ENCODE measurements around the gene FHAD1. TPM values are rescaled to one million over a fixed set of nuclear protein-coding genes. Genes with fewer than 3 reads are reported as not detected.

Gene FHAD1
- total RNA-seq, 4 donors from 2014 or later: not detected

- no peak for ATAC-seq
Observed at GRCh38 chr1:15414445-15414983, 167.5 kb downstream of the FHAD1 start.

DNA sequence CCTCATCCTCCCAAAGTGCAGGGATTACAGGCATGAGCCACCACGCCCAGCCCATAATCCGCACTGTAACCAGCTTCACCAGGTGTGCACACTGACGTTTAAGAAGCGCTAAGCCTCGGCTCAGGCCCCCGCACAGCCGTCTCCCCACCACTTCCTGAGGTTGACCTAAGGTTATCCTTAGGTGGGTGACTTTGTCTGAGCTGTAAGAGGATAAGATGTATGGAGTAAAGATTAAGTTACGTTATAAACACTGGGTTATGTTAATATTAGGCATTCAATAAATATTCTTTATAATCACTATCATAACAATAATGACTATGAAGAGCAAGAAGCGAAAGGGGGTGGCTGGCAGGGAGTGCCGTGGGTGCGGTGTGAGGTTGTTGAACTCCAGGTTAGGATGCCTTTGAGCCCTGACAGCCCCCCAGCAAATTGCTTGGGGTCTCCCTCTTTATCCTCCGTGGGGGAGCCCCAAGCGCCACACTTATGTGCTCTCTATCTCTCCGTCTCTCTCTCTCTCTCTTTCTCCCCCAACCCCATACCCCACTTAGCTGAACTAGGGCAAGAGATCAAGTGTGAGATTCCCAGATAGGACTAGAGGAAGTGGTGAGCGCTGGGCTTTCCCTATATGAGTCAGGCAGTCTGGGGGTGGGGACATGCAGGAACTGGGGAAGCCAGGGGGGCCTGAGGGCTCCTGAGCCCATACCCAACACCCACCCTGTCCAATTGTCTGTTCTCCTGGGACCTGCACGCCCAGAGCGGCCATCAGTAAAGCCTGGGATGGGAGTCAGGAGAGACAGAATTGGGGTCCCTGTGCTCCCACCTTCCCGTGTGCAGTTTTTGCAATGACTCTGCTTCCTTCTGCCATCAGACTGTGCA lies 170.3 kb downstream of the FHAD1 start:
- TF ChIP-seq, protein P1, sequence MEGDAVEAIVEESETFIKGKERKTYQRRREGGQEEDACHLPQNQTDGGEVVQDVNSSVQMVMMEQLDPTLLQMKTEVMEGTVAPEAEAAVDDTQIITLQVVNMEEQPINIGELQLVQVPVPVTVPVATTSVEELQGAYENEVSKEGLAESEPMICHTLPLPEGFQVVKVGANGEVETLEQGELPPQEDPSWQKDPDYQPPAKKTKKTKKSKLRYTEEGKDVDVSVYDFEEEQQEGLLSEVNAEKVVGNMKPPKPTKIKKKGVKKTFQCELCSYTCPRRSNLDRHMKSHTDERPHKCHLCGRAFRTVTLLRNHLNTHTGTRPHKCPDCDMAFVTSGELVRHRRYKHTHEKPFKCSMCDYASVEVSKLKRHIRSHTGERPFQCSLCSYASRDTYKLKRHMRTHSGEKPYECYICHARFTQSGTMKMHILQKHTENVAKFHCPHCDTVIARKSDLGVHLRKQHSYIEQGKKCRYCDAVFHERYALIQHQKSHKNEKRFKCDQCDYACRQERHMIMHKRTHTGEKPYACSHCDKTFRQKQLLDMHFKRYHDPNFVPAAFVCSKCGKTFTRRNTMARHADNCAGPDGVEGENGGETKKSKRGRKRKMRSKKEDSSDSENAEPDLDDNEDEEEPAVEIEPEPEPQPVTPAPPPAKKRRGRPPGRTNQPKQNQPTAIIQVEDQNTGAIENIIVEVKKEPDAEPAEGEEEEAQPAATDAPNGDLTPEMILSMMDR (IDR thresholded peaks at IDR 0.05 in 4 of 5, conservative IDR thresholded peaks at IDR 0.05 in 1 of 5): no peak
- TF ChIP-seq POLR2A (IDR thresholded peaks at IDR 0.05): no peak
- intact Hi-C loops (cut with DNase I; ENCODE audit: low total_unique reads): no loop called here
- no peak for ATAC-seq
- H3K36me3 ChIP-seq: no peaks in the 10 kb centered on the region
- H3K9me3 ChIP-seq: no peaks in the 10 kb centered on the region
- no peaks in the 10 kb centered on the region for H3K27me3 ChIP-seq
- in situ Hi-C loops (cut with MboI; ENCODE audit: low sequenced_read_pairs in 4 of 4): no loop called here
- no peak overlapping the region for H3K4me3 ChIP-seq
- H3K4me1 ChIP-seq: peaks cover 0 to 7% of the 10 kb centered on the region in 2 donors
- DNase-seq: no peak
- H3K27ac ChIP-seq: peak overlapping the region in 3 of 4 donors; percentile 42 to 71 (median 58)

More at GRCh38 chr1:15414445-15414983, 167.5 kb downstream of the FHAD1 start:
- H3K36me3 ChIP-seq: no peaks in the 10 kb centered on the region
- DNase-seq: no peak
- H3K27ac ChIP-seq: peak overlapping the region in 1 of 4 donors; percentile 58
- peaks cover 7% of the 10 kb centered on the region in 2 donors for H3K4me1 ChIP-seq
- no peaks in the 10 kb centered on the region for H3K9me3 ChIP-seq
- H3K4me3 ChIP-seq: no peak overlapping the region
- TF ChIP-seq POLR2A (IDR thresholded peaks at IDR 0.05): no peak
- TF ChIP-seq, protein P1 (IDR thresholded peaks at IDR 0.05 in 4 of 5, conservative IDR thresholded peaks at IDR 0.05 in 1 of 5): no peak
- intact Hi-C loops (cut with DNase I; ENCODE audit: low total_unique reads): no loop called here
- in situ Hi-C loops (cut with MboI; ENCODE audit: low sequenced_read_pairs in 4 of 4): no loop called here
- peaks cover 4 to 15% (median 11%) of the 10 kb centered on the region in 3 donors for H3K27me3 ChIP-seq

GRCh38 chr1:15418806-15419515 lies 171.9 kb downstream of the FHAD1 start:
- Histone ChIP-seq H3K27ac (no peak overlapping the region), H3K36me3 (no peaks in the 10 kb centered on the region), H3K4me3 (no peak overlapping the region), H3K9me3 (no peaks in the 10 kb centered on the region), H3K27me3 (no peaks in the 10 kb centered on the region), H3K4me1 (peaks cover 0 to 7% of the 10 kb centered on the region in 2 donors)
- TF ChIP-seq POLR2A (IDR thresholded peaks at IDR 0.05): no peak
- TF ChIP-seq, protein P1 (IDR thresholded peaks at IDR 0.05 in 4 of 5, conservative IDR thresholded peaks at IDR 0.05 in 1 of 5): no peak
- ATAC-seq: no peak
- no peak for DNase-seq
- intact Hi-C loops (cut with DNase I; ENCODE audit: low total_unique reads) (no loop called here), in situ Hi-C loops (cut with MboI; ENCODE audit: low sequenced_read_pairs in 4 of 4) (no loop called here)

GRCh38 chr1:15420853-15421465 lies 173.9 kb downstream of the FHAD1 start:
- in situ Hi-C loops (cut with MboI; ENCODE audit: low sequenced_read_pairs in 4 of 4): no loop called here
- no peaks in the 10 kb centered on the region for H3K9me3 ChIP-seq
- no peaks in the 10 kb centered on the region for H3K27me3 ChIP-seq
- H3K36me3 ChIP-seq: no peaks in the 10 kb centered on the region
- TF ChIP-seq, protein P1 (IDR thresholded peaks at IDR 0.05 in 4 of 5, conservative IDR thresholded peaks at IDR 0.05 in 1 of 5): no peak
- TF ChIP-seq POLR2A (IDR thresholded peaks at IDR 0.05): no peak
- DNase-seq (no peak), ATAC-seq (no peak)
- peaks cover 0 to 7% of the 10 kb centered on the region in 2 donors for H3K4me1 ChIP-seq
- intact Hi-C loops (cut with DNase I; ENCODE audit: low total_unique reads): no loop called here
- H3K27ac ChIP-seq: no peak overlapping the region
- H3K4me3 ChIP-seq: no peak overlapping the region
